Esophagus squamous epithelium (tissue), 4 donors: ENCODE data around the gene RRAS2.

ENCODE experiments used
- CTCF ChIP-seq, 6 experiments: fragments of 450-650 bp in 4 of 6; fragments of 200-600 bp in 2 of 6; sonication (generic) in 2 of 6; IDR thresholded peaks; one replicate each; pipeline ENCODE4 v1.5.1; 2016 to 2019; ENCODE audit warnings: antibody characterized with exemption in 6 of 6, mild to moderate bottlenecking in 4 of 6, moderate library complexity in 4 of 6
- POLR2A ChIP-seq, 4 donors: fragments of 450-650 bp; IDR thresholded peaks; one replicate each; pipeline ENCODE4 v1.6.1; 2017; ENCODE audit warnings: antibody characterized with exemption in 4 of 4, mild to moderate bottlenecking in 4 of 4, moderate library complexity in 3 of 4

GRCh38 chr11:14230407-14230806 lies 128.6 kb downstream of the RRAS2 start:
- TF ChIP-seq CTCF (IDR thresholded peaks at IDR 0.05), result no peak
- TF ChIP-seq POLR2A (IDR thresholded peaks at IDR 0.05), result no peak
